Parathyroid adenoma (tissue), 2 donors: ENCODE data around the gene GPALPP1.

Experiments
- H2AFZ ChIP-seq: fragments of 300-600 bp; sonication (generic); one replicate; pipeline ENCODE4 v1.7.0; 2017; ENCODE audit warnings: antibody characterized with exemption, mild to moderate bottlenecking
- H3K27ac ChIP-seq: fragments of 300-600 bp; sonication (generic); one replicate; pipeline ENCODE4 v1.7.0; 2017
- H3K27me3 ChIP-seq: fragments of 300-600 bp; sonication (generic); one replicate; pipeline ENCODE4 v1.7.0; 2017; ENCODE audit warnings: low read length; ENCODE audit not compliant: control insufficient read depth, insufficient read depth
- H3K36me3 ChIP-seq: fragments of 300-600 bp; sonication (generic); one replicate; pipeline ENCODE4 v1.7.0; 2017; ENCODE audit warnings: low read length; ENCODE audit not compliant: control insufficient read depth, insufficient read depth
- H3K4me1 ChIP-seq: fragments of 300-600 bp; sonication (generic); one replicate; pipeline ENCODE4 v1.7.0; 2017; ENCODE audit warnings: control low read depth
- H3K4me2 ChIP-seq: fragments of 300-600 bp; sonication (generic); one replicate; pipeline ENCODE4 v1.7.0; 2017; ENCODE audit warnings: low read length
- H3K4me3 ChIP-seq: fragments of 300-600 bp; sonication (generic); one replicate; pipeline ENCODE4 v1.7.0; 2017; ENCODE audit warnings: low read depth, low read length
- H3K79me2 ChIP-seq: fragments of 300-600 bp; sonication (generic); one replicate; pipeline ENCODE4 v1.7.0; 2017; ENCODE audit warnings: control low read depth
- H3K9ac ChIP-seq: fragments of 300-600 bp; sonication (generic); one replicate; pipeline ENCODE4 v1.7.0; 2017; ENCODE audit warnings: mild to moderate bottlenecking
- H3K9me3 ChIP-seq: fragments of 300-600 bp; sonication (generic); one replicate; pipeline ENCODE4 v1.7.0; 2017; ENCODE audit warnings: low read length; ENCODE audit not compliant: control insufficient read depth
- TF ChIP-seq, protein P1 (sequence below): fragments of 300-600 bp; sonication (generic); IDR thresholded peaks from one replicate; pipeline ENCODE4 v1.7.0; 2017; ENCODE audit warnings: antibody characterized with exemption, mild to moderate bottlenecking
- donor health status: primary hyperparathyroidism.

The GPALPP1 gene

DNA sequence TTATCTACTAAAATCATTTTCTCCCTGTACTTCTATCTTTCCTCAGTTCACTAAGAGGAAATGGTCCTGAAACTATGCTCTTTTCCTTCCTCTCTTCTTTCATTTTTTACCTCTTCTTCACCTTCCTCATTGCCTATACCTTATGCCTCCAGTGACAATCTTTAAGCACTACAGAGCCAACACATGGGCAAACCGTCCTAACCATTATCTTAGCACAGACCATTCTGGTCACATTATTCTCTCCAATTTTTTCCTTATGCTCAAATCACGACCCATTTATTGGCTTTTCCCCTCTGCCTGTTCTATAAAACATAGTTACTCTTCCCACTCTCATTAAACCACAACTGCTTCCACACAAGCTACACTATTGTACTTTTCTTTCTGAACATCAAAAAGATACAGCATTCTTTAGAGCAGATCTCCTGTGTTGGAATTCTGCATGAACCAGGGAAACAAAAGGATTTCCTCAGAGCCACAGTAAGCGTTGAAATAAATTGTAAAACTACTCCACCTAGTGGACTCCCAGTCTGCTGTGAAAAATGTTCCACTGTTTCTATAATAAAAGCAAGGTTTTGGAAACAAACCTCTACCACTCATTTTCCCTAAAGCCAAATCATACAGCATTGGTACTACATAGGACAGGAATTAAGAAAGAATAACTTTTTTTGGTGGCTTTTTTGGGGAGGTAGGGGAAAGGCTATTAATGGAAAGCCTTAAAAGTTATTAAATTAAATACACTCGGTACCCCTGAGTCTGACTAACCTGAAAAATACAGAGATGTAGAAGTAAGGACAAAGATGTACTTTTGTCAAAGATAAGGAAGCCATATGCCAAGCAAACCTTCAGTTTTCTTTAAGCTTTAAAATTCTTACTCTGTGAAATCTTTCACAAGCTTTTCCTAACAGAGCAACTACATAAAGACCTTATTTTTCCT lies 19.5 kb upstream of the GPALPP1 start:
- Histone ChIP-seq H3K36me3 (no peaks in the 10 kb centered on the region), H3K4me3 (no peak overlapping the region), H3K27me3 (no peaks in the 10 kb centered on the region), H2AFZ (no peak overlapping the region), H3K9ac (no peak overlapping the region), H3K27ac (peak overlapping the region; percentile 33), H3K79me2 (no peaks in the 10 kb centered on the region), H3K4me2 (peak overlapping the region; percentile 7), H3K9me3 (no peaks in the 10 kb centered on the region), H3K4me1 (peaks cover 6% of the 10 kb centered on the region)
- TF ChIP-seq, protein P1, sequence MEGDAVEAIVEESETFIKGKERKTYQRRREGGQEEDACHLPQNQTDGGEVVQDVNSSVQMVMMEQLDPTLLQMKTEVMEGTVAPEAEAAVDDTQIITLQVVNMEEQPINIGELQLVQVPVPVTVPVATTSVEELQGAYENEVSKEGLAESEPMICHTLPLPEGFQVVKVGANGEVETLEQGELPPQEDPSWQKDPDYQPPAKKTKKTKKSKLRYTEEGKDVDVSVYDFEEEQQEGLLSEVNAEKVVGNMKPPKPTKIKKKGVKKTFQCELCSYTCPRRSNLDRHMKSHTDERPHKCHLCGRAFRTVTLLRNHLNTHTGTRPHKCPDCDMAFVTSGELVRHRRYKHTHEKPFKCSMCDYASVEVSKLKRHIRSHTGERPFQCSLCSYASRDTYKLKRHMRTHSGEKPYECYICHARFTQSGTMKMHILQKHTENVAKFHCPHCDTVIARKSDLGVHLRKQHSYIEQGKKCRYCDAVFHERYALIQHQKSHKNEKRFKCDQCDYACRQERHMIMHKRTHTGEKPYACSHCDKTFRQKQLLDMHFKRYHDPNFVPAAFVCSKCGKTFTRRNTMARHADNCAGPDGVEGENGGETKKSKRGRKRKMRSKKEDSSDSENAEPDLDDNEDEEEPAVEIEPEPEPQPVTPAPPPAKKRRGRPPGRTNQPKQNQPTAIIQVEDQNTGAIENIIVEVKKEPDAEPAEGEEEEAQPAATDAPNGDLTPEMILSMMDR = peak; percentile 68

DNA sequence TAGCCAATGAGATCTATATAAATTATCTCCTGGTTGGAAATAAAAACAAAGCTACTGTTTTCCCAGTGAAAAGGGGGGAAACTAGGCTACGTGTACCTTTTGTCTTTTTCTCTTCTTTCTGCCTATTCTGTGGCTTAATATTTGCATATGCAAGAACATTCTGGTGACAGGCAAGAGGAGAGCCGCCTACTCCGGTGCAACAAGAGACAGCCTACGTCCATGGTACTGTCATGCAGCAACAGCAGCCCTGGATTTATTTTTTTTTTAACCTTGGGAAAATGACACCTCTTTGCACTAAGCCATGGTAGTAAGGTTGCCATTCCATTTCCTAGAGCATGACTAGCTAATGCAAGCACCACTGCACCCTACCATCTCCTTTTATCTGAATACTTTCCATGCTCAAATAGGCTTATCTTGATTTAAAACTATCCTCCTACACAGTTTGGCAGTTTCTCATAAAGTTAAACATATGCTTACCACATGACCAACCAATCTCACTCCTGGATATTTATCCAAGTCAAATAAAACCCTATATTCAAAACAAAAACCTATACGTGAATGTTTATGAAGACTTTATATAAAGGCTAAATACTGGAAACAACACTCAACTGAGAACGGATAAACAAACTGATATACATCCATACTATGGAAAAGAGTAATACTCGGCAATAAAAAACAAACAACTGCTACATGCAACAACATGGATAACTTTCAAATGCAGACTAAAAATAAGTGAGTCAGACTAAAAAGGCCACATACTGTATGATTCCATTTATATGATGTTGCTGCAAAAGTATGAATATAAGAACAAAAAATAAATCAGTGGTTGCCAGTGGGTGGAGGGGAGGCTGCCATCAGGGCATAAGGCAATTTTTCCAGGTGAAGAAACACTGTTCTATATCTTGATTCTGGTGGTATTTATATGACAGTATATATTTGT lies 17.4 kb upstream of the GPALPP1 start:
- Histone ChIP-seq H3K4me1 (peaks cover 6% of the 10 kb centered on the region), H3K36me3 (no peaks in the 10 kb centered on the region), H3K9ac (no peak overlapping the region), H2AFZ (no peak overlapping the region), H3K27ac (no peak overlapping the region), H3K4me3 (no peak overlapping the region), H3K79me2 (no peaks in the 10 kb centered on the region), H3K27me3 (no peaks in the 10 kb centered on the region), H3K4me2 (peak overlapping the region; percentile 18), H3K9me3 (no peaks in the 10 kb centered on the region)
- TF ChIP-seq, protein P1 = no peak

DNA sequence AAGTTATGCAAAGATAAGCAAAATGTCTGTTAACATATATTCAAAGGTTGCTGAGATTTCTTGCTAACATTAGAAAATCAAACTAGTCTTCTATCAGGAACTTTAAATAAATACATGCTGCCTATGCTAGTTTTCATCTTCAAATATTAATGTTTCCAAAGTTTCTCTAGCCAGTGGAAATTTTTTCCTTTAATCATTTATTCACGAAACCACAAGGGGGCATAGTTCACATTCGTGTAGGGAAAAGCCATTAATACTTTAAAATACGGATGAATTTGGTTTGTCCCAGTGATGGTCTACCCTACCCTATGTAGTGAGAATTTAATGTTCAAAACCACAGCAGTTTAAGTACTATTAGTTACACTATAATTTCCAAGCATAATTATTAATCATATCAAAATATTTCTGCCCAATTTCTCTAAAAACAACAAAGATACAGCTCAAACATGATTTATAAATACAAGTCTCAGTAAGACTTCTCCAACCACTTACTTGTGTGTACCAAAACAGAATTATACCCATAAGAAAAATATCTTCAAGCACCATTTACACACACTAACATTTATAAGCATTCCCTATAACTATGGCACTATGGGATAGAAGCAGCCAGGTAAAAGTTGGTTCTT lies 16.3 kb upstream of the GPALPP1 start:
- H3K9me3 ChIP-seq = no peaks in the 10 kb centered on the region
- no peak overlapping the region for H3K9ac ChIP-seq
- H3K4me3 ChIP-seq = no peak overlapping the region
- no peaks in the 10 kb centered on the region for H3K79me2 ChIP-seq
- H3K27me3 ChIP-seq = no peaks in the 10 kb centered on the region
- no peaks in the 10 kb centered on the region for H3K36me3 ChIP-seq
- H3K27ac ChIP-seq = no peak overlapping the region
- no peak overlapping the region for H2AFZ ChIP-seq
- TF ChIP-seq, protein P1 = peak; percentile 33
- peaks cover 3% of the 10 kb centered on the region for H3K4me1 ChIP-seq
- no peak overlapping the region for H3K4me2 ChIP-seq

DNA sequence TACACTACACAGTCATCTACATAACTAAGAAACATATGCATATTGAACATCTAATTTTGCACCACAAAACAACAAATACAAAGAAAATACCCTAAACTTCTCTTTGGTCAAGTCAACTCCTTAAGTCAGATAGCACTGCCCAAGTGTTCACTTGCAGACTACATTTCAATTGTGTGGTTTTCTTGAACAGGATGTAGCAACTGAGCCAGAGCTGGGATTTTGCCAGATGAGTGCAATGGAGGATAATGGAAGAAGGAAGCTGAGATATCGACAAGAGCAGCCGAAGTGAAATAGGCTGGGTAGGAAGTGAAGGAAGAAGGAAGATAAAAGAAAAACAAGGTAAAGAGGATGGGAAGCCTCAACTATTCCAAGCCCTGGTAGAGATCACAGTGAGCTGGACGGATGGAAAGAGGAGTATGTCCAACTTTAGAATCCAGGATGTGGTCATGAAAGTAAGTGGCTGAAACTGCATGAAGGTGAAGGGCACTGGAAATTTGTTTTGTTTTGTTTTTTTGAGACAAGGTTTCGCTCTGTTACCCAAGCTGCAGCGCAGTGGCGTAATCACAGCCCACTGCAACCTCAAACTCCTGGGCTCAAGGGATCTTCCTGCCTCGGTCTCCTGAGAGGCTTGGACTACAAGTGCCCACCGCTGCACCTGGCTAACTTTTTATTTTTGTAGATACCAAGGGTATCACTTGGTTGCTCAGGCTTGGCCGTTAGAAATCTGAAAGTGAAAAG lies 15.1 kb upstream of the GPALPP1 start:
- Histone ChIP-seq H3K4me2 (no peak overlapping the region), H3K4me3 (no peak overlapping the region), H3K4me1 (peaks cover 3% of the 10 kb centered on the region), H3K27ac (no peak overlapping the region), H3K9me3 (no peaks in the 10 kb centered on the region), H3K27me3 (no peaks in the 10 kb centered on the region), H3K9ac (no peak overlapping the region), H3K79me2 (no peaks in the 10 kb centered on the region), H3K36me3 (no peaks in the 10 kb centered on the region), H2AFZ (no peak overlapping the region)
- TF ChIP-seq, protein P1 = no peak
